Measurements from ENCODE around the gene SHROOM3.

DNA sequence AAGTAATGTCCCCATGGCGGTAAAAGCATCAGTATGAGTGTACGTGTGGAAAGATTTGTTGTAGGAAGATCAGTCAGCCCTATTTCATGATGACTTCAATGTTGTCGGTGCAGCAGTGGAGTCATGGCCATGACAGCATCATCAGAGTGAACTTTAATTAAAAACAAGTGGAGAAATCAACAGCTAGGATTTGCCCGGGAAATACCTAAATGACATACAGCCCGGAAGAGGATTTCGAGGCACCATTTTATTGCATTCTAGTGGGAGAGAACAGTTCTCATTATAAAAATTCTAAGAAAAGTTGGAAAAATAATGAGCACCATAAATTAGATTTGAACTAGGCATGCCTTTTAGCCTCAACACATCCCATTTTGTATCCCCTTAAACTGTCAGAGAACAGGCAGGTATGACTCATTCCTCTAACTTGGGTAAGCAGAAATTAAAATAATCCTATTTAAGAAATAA is 170.1 kb downstream of the SHROOM3 start:
- TF ChIP-seq, protein P1, sequence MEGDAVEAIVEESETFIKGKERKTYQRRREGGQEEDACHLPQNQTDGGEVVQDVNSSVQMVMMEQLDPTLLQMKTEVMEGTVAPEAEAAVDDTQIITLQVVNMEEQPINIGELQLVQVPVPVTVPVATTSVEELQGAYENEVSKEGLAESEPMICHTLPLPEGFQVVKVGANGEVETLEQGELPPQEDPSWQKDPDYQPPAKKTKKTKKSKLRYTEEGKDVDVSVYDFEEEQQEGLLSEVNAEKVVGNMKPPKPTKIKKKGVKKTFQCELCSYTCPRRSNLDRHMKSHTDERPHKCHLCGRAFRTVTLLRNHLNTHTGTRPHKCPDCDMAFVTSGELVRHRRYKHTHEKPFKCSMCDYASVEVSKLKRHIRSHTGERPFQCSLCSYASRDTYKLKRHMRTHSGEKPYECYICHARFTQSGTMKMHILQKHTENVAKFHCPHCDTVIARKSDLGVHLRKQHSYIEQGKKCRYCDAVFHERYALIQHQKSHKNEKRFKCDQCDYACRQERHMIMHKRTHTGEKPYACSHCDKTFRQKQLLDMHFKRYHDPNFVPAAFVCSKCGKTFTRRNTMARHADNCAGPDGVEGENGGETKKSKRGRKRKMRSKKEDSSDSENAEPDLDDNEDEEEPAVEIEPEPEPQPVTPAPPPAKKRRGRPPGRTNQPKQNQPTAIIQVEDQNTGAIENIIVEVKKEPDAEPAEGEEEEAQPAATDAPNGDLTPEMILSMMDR (IDR thresholded peaks at IDR 0.05), result no peak
- TF ChIP-seq ZFX (IDR thresholded peaks at IDR 0.05; ENCODE audit: borderline replicate concordance), result no peak
